ENCODE data around the gene CSTF1. TPM values are rescaled to one million over a fixed set of nuclear protein-coding genes. Genes with fewer than 3 reads are reported as not detected.

The CSTF1 gene
- total RNA-seq, 1 donor from 2014 or later, result 16.9 TPM

DNA sequence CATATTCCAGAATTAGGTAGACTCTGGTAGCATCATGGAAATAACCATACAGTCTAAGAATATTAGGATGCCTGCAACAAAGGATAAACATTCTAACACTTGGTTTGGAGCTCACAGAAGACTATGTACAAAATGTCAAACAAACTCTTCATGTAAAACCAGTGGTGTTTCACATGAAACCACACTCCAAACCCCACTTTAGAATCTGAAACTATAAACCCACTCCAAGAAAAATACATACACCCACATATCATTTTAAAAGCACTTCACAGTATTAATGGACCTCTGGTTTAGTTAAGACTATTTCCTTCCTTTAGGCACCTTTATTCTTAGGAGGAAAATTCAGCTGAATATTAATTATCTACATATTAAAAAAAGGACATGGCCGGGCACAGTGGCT is 10.9 kb upstream of the CSTF1 start:
- DNase-seq, result no peak
- Histone ChIP-seq H3K27me3 (ENCODE audit: low read depth) (no peaks in the 10 kb centered on the region), H3K36me3 (no peaks in the 10 kb centered on the region), H3K9me3 (replicated peaks) (no peaks in the 10 kb centered on the region), H3K4me3 (no peak overlapping the region), H3K4me1 (peaks cover 11% of the 10 kb centered on the region), H3K27ac (replicated peaks) (no peak overlapping the region)
- TF ChIP-seq, protein P1, sequence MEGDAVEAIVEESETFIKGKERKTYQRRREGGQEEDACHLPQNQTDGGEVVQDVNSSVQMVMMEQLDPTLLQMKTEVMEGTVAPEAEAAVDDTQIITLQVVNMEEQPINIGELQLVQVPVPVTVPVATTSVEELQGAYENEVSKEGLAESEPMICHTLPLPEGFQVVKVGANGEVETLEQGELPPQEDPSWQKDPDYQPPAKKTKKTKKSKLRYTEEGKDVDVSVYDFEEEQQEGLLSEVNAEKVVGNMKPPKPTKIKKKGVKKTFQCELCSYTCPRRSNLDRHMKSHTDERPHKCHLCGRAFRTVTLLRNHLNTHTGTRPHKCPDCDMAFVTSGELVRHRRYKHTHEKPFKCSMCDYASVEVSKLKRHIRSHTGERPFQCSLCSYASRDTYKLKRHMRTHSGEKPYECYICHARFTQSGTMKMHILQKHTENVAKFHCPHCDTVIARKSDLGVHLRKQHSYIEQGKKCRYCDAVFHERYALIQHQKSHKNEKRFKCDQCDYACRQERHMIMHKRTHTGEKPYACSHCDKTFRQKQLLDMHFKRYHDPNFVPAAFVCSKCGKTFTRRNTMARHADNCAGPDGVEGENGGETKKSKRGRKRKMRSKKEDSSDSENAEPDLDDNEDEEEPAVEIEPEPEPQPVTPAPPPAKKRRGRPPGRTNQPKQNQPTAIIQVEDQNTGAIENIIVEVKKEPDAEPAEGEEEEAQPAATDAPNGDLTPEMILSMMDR (IDR thresholded peaks at IDR 0.05; ENCODE audit: borderline replicate concordance), result no peak
- intact Hi-C loops (cut with micrococcal nuclease), result no loop called here

- no peak for DNase-seq
- intact Hi-C loops (cut with micrococcal nuclease), result no loop called here
- Histone ChIP-seq H3K27me3 (ENCODE audit: low read depth) (no peaks in the 10 kb centered on the region), H3K4me1 (peaks cover 11% of the 10 kb centered on the region), H3K27ac (replicated peaks) (no peak overlapping the region), H3K36me3 (no peaks in the 10 kb centered on the region), H3K4me3 (no peak overlapping the region), H3K9me3 (replicated peaks) (no peaks in the 10 kb centered on the region)
- TF ChIP-seq, protein P1 (IDR thresholded peaks at IDR 0.05; ENCODE audit: borderline replicate concordance), result no peak
These were observed 9.7 kb upstream of the CSTF1 start for GRCh38 chr20:56382696-56383095.

- Histone ChIP-seq H3K4me3 (no peak overlapping the region), H3K9me3 (replicated peaks) (no peaks in the 10 kb centered on the region), H3K36me3 (no peaks in the 10 kb centered on the region), H3K27ac (replicated peaks) (no peak overlapping the region), H3K4me1 (peaks cover 11% of the 10 kb centered on the region), H3K27me3 (ENCODE audit: low read depth) (no peaks in the 10 kb centered on the region)
- no peak for DNase-seq
- intact Hi-C loops (cut with micrococcal nuclease), result no loop called here
- TF ChIP-seq, protein P1 (IDR thresholded peaks at IDR 0.05; ENCODE audit: borderline replicate concordance), result no peak
These were observed 9.1 kb upstream of the CSTF1 start for GRCh38 chr20:56383334-56383733.

DNA sequence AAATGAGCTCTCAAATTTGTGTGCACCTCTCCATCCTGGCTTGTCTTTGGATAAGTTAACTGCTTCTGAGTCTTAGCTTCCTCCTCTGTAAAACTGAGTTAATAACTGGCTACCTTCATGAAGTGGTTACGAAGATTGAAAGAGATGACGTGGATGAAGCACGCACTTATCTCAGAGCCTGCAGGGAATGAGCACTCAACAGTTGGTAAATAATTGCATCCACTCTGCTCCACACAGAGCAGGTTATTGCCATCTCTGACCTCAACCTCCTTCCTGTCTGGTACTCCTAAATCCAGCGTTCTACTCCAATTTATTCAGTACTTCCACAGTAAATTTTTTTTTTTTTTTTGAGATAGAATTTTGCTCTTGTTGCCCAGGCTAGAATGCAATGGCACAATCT is 7.3 kb upstream of the CSTF1 start:
- Histone ChIP-seq H3K9me3 (replicated peaks) (no peaks in the 10 kb centered on the region), H3K36me3 (no peaks in the 10 kb centered on the region), H3K27me3 (ENCODE audit: low read depth) (no peaks in the 10 kb centered on the region), H3K4me3 (no peak overlapping the region), H3K27ac (replicated peaks) (no peak overlapping the region), H3K4me1 (peaks cover 10% of the 10 kb centered on the region)
- DNase-seq, result no peak
- intact Hi-C loops (cut with micrococcal nuclease), result no loop called here
- TF ChIP-seq, protein P1 (IDR thresholded peaks at IDR 0.05; ENCODE audit: borderline replicate concordance), result no peak

GRCh38 chr20:56386219-56386618 is 6.2 kb upstream of the CSTF1 start:
- TF ChIP-seq, protein P1 (IDR thresholded peaks at IDR 0.05; ENCODE audit: borderline replicate concordance), result no peak
- no peak overlapping the region for H3K27ac ChIP-seq (replicated peaks)
- H3K4me1 ChIP-seq, result peaks cover 12% of the 10 kb centered on the region
- H3K36me3 ChIP-seq, result no peaks in the 10 kb centered on the region
- no peak for DNase-seq
- no peaks in the 10 kb centered on the region for H3K27me3 ChIP-seq (ENCODE audit: low read depth)
- no peaks in the 10 kb centered on the region for H3K9me3 ChIP-seq (replicated peaks)
- no peak overlapping the region for H3K4me3 ChIP-seq
- intact Hi-C loops (cut with micrococcal nuclease), result no loop called here

GRCh38 chr20:56388882-56389281 is 3.6 kb upstream of the CSTF1 start:
- H3K4me1 ChIP-seq, result peaks cover 22% of the 10 kb centered on the region
- H3K9me3 ChIP-seq (replicated peaks), result no peaks in the 10 kb centered on the region
- TF ChIP-seq, protein P1 (IDR thresholded peaks at IDR 0.05; ENCODE audit: borderline replicate concordance), result no peak
- intact Hi-C loops (cut with micrococcal nuclease), result no loop called here
- no peaks in the 10 kb centered on the region for H3K36me3 ChIP-seq
- DNase-seq, result no peak
- no peak overlapping the region for H3K4me3 ChIP-seq
- no peak overlapping the region for H3K27ac ChIP-seq (replicated peaks)
- no peaks in the 10 kb centered on the region for H3K27me3 ChIP-seq (ENCODE audit: low read depth)
